GM10266 (cell line): ENCODE results near the gene ARHGEF40.

Source experiments
- DNase-seq: peaks from one replicate; pipeline ENCODE4 v3.0.0; 2012; ENCODE audit errors: extremely low spot score
- CTCF ChIP-seq: IDR thresholded peaks from 2 replicates; pipeline ENCODE4 v1.5.1; 2012; ENCODE audit warnings: mild to moderate bottlenecking, low read depth; ENCODE audit not compliant: control insufficient read depth, insufficient read depth; ENCODE audit errors: missing control alignments

Gene ARHGEF40

GRCh38 chr14:21091821-21092272 lies 21.7 kb downstream of the ARHGEF40 start:
- no peak for TF ChIP-seq CTCF
- DNase-seq: no peak

GRCh38 chr14:21092273-21093011 lies 22.3 kb downstream of the ARHGEF40 start:
- peak; percentile 100 for TF ChIP-seq CTCF
- peak; percentile 97 for DNase-seq

- no peak for TF ChIP-seq CTCF
- peak; percentile 24 for DNase-seq
Measured at GRCh38 chr14:21093018-21093417, 22.9 kb downstream of the ARHGEF40 start.

GRCh38 chr14:21093769-21094681 lies 23.9 kb downstream of the ARHGEF40 start:
- TF ChIP-seq CTCF: no peak

GRCh38 chr14:21095430-21096205 lies 25.5 kb downstream of the ARHGEF40 start:
- peak; percentile 31 for DNase-seq
- no peak for TF ChIP-seq CTCF

More at GRCh38 chr14:21093769-21094681, 23.9 kb downstream of the ARHGEF40 start:
- DNase-seq: peak; percentile 29

- DNase-seq: no peak
- no peak for TF ChIP-seq CTCF
Measured at GRCh38 chr14:21096438-21096837, 26.3 kb downstream of the ARHGEF40 start.
